GM18867 (cell line): ENCODE data around the gene NR1H2.

Experiments
- ATAC-seq: cut with Tn5 transposase; IDR thresholded peaks from one replicate; pipeline ENCODE4 v1.9.1; 2021; ENCODE audit warnings: mild to moderate bottlenecking, moderate library complexity; ENCODE audit not compliant: unreplicated experiment

Gene NR1H2

GRCh38 chr19:50401605-50402450 is 25.6 kb downstream of the NR1H2 start:
- no peak for ATAC-seq

DNA sequence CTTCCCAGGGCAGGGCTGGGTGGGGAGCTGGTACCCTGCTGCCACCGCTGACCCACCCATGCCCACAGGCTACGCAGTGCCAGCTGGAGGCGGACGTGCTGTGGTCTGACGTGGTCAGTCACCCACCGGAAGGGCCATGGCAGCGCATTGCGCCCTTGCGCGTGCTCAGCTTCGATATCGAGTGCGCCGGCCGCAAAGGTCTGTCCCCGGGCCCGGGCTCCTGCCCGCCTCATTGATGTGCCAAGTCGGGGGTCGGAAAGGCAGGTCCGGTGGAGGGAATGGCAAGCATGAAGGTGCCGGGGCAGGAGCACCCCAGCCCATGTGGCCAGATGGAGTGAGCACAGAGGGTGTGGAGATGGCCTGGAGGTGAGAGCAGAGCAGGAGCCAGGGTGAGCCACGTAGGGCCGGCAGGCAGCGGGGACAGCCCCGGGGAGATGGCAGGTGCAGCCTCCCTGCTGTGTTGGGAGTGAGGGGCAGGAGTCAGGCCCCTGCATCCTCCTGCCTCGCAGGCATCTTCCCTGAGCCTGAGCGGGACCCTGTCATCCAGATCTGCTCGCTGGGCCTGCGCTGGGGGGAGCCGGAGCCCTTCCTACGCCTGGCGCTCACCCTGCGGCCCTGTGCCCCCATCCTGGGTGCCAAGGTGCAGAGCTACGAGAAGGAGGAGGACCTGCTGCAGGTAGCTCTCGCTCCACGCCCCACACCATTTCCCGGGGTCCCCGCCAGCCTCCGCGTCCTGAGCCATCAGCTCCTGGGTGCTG is 26.5 kb downstream of the NR1H2 start:
- no peak for ATAC-seq

DNA sequence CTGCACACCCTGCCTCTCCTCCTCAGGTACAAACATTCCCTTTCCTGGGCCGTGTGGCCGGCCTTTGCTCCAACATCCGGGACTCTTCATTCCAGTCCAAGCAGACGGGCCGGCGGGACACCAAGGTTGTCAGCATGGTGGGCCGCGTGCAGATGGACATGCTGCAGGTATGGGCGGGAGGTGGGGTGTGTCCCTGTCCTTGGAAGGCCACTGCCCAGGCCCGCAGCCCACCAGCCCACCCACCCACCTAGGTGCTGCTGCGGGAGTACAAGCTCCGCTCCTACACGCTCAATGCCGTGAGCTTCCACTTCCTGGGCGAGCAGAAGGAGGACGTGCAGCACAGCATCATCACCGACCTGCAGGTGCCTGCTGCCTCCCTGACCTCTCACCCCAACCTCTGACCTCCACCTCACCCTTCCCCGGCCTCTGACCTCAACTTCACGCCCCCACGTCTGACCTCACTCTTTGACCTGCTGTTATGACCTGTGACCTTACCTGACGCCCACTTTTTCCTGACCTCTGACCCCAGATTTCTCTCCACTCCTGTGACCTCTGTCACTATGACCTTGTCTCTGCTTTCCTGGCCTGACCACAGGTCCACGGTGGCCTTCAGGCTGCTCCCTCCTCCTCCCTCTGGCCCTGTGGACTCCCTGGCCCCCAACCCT is 30.0 kb downstream of the NR1H2 start:
- ATAC-seq = no peak

DNA sequence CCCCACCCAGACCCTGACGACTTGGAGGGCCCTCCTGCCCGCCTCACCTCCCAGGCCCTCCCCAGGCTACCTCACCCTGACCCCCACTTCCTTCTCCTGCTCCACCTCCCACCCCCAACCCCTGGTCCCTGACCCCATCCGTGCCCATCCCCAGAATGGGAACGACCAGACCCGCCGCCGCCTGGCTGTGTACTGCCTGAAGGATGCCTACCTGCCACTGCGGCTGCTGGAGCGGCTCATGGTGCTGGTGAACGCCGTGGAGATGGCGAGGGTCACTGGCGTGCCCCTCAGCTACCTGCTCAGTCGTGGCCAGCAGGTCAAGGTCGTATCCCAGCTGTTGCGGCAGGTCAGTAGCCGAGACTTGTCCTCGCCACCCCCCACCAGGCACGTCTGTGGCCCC is 30.6 kb downstream of the NR1H2 start:
- no peak for ATAC-seq

GRCh38 chr19:50409347-50409746 is 33.1 kb downstream of the NR1H2 start:
- ATAC-seq = no peak

DNA sequence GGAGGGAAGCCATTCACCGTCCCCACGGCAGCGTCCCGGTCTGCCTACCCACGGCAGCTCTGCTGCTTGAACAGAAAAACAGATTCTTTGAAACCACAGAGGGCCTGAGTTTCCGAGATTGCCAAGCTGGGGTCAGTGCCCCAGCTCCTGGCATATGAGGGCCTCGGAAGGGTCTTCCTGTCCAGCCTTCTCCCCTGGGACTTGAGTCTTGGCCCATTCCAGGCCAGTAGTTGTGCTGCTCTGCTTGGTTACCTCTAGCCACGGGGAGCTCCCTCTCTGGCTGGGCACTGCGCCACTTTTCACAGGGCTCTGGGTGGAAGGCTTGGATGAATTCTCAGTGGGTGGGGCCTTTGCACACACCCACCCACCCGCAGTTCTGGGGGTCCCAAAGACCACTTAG is 33.9 kb downstream of the NR1H2 start:
- no peak for ATAC-seq

DNA sequence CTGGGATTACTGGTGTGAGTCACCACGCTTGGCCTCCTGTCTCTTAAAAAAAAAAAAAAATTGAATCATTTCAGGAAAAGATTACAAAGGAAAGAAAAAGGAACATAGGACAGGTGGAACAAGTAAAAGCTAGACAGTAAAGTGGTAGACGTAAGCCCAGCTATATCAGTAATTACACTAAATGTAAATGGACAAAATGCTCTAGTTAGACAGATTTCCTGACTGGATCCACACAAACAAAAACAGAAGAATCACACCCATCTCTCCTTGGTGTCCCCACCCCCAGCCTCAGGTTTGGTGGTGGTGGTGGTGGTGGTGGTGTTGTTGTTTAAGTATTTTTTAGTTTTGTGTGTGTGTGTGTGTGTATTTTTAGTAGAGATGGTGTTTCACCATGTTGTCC is 36.2 kb downstream of the NR1H2 start:
- ATAC-seq = no peak

DNA sequence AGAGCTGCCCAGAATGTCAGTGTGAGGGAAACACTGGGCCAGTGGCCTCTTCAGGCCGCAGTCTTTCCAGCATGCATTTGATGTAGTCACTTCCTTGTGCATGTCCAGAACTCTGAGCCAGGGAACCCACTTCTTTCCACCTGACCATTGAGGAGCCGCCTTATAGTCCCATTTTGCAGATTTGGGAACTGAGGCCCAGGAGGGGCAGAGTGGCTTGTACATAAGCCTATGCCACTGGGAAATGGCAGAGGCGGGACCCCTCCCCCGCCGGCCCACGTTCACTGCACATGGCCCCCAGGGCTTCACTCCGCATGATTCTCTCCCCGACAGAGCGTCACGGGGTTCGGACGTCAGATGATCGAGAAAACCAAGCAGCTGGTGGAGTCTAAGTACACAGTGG is 36.8 kb downstream of the NR1H2 start:
- no peak for ATAC-seq

DNA sequence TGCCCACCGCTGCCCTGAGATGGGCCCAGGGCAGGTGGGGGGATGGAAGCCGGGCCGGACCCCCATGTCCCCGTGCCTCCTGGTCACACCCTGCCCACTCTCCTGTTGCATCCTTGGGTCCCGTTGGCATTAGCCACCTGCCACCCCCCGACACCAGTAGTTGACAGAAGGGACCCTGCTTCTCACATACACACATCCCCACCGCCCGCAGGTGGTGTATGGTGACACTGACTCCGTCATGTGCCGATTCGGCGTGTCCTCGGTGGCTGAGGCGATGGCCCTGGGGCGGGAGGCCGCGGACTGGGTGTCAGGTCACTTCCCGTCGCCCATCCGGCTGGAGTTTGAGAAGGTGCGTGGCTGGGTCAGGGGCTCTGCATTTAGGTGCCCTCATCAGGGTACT is 37.3 kb downstream of the NR1H2 start:
- ATAC-seq = no peak

- peak; percentile 10 for ATAC-seq
Observed at GRCh38 chr19:50414864-50415660, 38.8 kb downstream of the NR1H2 start.

DNA sequence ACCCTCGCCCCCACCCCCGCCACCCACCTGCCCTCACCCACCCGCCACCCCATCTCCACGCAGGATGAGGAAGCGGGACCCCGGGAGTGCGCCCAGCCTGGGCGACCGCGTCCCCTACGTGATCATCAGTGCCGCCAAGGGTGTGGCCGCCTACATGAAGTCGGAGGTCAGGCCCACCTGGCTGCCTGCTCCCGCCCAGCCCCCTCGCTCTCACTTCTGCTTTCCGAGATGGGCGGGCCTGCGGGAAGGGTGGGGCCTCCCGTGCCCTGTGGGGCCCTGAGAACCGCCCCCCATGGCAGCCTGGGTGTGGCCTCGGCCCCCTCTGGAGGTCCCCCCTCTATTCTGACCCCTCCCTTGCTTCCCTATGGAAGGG is 39.4 kb downstream of the NR1H2 start:
- peak; percentile 59 for ATAC-seq

DNA sequence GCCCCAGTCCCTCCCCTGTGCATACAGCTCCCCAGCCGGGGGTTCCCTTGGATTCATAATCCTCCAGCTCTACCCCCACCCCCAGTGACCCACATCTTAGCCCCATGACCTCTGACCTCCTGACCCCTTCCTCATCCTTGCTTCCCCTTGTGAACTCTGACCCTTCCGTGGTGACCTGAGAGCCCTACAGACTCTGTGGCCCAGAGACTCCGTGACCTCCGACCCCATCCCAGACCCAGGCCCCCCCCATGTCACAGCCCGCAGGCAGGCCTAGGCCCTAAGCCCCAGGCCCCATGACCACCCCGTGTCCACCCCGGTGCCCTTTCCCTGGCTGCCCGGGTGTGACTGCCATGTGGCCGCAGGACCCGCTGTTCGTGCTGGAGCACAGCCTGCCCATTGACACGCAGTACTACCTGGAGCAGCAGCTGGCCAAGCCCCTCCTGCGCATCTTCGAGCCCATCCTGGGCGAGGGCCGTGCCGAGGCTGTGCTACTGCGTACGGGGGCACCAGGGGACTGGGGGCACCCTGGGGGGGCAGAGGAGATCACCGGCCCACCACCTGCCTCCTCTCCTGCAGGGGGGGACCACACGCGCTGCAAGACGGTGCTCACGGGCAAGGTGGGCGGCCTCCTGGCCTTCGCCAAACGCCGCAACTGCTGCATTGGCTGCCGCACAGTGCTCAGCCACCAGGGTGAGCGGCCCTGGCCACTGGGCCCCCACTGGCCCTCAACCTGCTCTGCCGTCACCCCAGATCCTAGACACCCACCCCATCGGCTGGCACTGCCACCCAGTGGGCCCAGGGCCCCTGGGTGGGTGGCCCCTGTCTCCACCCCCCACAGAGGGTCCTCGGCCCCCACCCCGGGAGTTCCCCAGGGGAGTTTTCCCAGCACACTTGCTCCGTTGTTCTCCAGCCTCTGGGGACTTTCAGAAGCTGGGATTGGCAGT is 40.0 kb downstream of the NR1H2 start:
- no peak for ATAC-seq

DNA sequence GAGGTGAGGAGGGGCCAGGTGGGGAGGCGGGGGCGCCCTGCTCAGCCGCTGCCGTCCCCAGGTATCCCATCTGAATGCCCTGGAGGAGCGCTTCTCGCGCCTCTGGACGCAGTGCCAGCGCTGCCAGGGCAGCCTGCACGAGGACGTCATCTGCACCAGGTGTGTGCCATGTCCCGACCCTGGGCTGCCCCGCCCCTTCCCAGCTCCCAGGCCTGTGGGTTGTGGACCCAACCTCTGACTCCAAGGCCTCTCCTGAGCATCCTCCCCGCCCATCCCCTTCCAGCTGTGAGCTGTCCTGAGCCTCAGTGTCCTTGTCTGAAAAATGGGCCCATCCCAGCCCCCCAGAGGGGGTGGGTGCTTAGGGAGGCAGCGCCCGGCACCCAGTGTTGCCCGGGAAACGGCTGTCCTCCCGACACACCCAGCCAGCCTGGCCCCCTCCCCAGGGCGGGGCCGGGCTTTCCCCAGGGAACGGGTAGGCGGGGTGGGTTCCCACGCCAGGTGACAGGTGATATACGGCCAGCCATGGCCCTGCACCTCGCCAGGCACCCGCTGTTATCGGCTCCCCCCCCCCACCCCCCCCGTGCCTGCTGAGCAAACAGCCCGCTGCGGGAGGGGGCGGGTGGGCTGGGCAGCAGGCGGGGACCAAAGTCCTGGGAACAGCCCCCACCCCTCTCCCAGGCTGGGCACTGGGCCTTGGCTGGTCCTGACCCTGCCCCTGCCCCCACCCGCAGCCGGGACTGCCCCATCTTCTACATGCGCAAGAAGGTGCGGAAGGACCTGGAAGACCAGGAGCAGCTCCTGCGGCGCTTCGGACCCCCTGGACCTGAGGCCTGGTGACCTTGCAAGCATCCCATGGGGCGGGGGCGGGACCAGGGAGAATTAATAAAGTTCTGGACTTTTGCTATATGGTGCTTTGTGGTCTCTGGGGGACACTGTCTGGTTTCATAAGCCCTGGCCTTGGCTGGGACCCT is 41.1 kb downstream of the NR1H2 start:
- ATAC-seq = no peak

GRCh38 chr19:50418176-50419021 is 42.1 kb downstream of the NR1H2 start, which contains the start of gene SPIB:
Gene SPIB (plus strand): TSS chr19:50418938. CDS start chr19:50418963, 25 bp downstream.
- ATAC-seq = no peak

- no peak for ATAC-seq
Observed at GRCh38 chr19:50419022-50419579, 42.8 kb downstream of the NR1H2 start.

GRCh38 chr19:50419580-50420035 is 43.4 kb downstream of the NR1H2 start:
- no peak for ATAC-seq

DNA sequence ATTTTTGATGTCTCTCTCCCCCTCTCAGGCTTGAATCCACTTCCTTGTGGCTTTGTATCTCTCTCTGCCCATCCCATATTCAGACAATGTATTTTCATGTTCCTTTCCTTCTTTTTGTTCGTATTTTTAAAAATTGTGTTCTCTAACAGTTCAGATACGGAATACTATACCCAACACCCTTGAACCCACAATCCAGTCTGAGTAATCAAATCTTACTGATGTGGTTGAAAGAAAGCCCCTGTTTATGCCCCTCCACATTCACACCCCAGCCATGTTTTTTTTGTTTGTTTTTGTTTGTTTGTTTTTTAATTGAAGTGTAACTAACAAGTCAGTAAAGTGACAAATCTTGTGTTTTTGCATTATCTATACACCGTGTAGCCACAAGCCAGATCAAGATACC is 43.9 kb downstream of the NR1H2 start:
- no peak for ATAC-seq
